MM.1S (cell line): Measurements from ENCODE around the gene GPRASP2.
"Not testable (repeated sequence)": the region's sequence is repeated elsewhere in the genome, so short reads cannot be mapped to it uniquely, and the experiment has no call there.

ENCODE experiments used
- DNase-seq: peaks from one replicate; pipeline ENCODE4 v3.0.0-alpha.2; 2015
- H2AFZ ChIP-seq: fragments of 300-600 bp; sonication (generic); 2 replicates; pipeline ENCODE4 v1.6.0; 2016; ENCODE audit warnings: antibody characterized with exemption, low read length
- H3F3A ChIP-seq: fragments of 300-600 bp; sonication (generic); 2 replicates; pipeline ENCODE4 v1.6.1; 2016; ENCODE audit warnings: mild to moderate bottlenecking, antibody characterized with exemption, low read length, moderate library complexity, mixed read lengths; ENCODE audit not compliant: insufficient read depth
- H3K27ac ChIP-seq: fragments of 300-600 bp; sonication (generic); 2 replicates; pipeline ENCODE4 v1.5.1; 2016; ENCODE audit warnings: mild to moderate bottlenecking, low read length
- H3K27me3 ChIP-seq: fragments of 300-600 bp; sonication (generic); replicated peaks from 2 replicates; pipeline ENCODE4 v1.6.0; 2016; ENCODE audit warnings: low read length; ENCODE audit not compliant: insufficient read depth
- H3K36me3 ChIP-seq: fragments of 300-600 bp; sonication (generic); replicated peaks from 2 replicates; pipeline ENCODE4 v1.6.1; 2016; ENCODE audit warnings: mild to moderate bottlenecking, low read length, mixed read lengths; ENCODE audit not compliant: insufficient read depth
- H3K4me1 ChIP-seq: fragments of 300-600 bp; sonication (generic); 2 replicates; pipeline ENCODE4 v1.6.1; 2016; ENCODE audit warnings: low read length, mixed read lengths
- H3K4me2 ChIP-seq: fragments of 300-600 bp; sonication (generic); 2 replicates; pipeline ENCODE4 v1.6.0; 2016; ENCODE audit warnings: low read depth, low read length
- H3K4me3 ChIP-seq: fragments of 300-600 bp; sonication (generic); 2 replicates; pipeline ENCODE4 v1.5.1; 2016; ENCODE audit warnings: low read length, mixed read lengths
- H3K79me2 ChIP-seq: fragments of 300-600 bp; sonication (generic); 2 replicates; pipeline ENCODE4 v1.6.1; 2016; ENCODE audit warnings: mixed run types, low read length, mixed read lengths
- H3K9ac ChIP-seq: fragments of 300-600 bp; sonication (generic); 2 replicates; pipeline ENCODE4 v1.6.1; 2016; ENCODE audit warnings: low read length, mixed read lengths
- H3K9me2 ChIP-seq: fragments of 300-600 bp; sonication (generic); replicated peaks from 2 replicates; pipeline ENCODE4 v1.6.1; 2016; ENCODE audit warnings: mild to moderate bottlenecking, low read length, mixed read lengths; ENCODE audit not compliant: insufficient read depth
- H3K9me3 ChIP-seq: fragments of 300-600 bp; sonication (generic); replicated peaks from 2 replicates; pipeline ENCODE4 v1.6.1; 2016; ENCODE audit warnings: mild to moderate bottlenecking, low read length, mixed read lengths; ENCODE audit not compliant: insufficient read depth
- H4K20me1 ChIP-seq: fragments of 300-600 bp; sonication (generic); 2 replicates; pipeline ENCODE4 v1.6.1; 2016; ENCODE audit warnings: mild to moderate bottlenecking, low read length, moderate library complexity, mixed read lengths; ENCODE audit not compliant: insufficient read depth
- CTCF ChIP-seq: fragments of 300-600 bp; sonication (generic); IDR thresholded peaks from 2 replicates; pipeline ENCODE4 v1.5.1; 2016; ENCODE audit warnings: antibody characterized with exemption, low read length, mixed read lengths
- EZH2 ChIP-seq: fragments of 300-600 bp; sonication (generic); optimal IDR thresholded peaks from 2 replicates; pipeline ENCODE3; 2017; ENCODE audit warnings: low read depth, mild to moderate bottlenecking, antibody characterized with exemption, low read length, mixed read lengths
- EZH2phosphoT487 ChIP-seq: fragments of 300-600 bp; sonication (generic); IDR thresholded peaks from 2 replicates; pipeline ENCODE4 v1.6.1; 2018; ENCODE audit warnings: antibody characterized with exemption, low read length

GPRASP2 gene

GRCh38 chrX:102712216-102712966 lies at the start of gene GPRASP2:
TSS of gene GPRASP2 (plus strand) at chrX:102712448. CDS start at chrX:102714870, 2,422 bp downstream.
- no peak within 1 kb of the TSS for H3K9ac ChIP-seq
- TF ChIP-seq EZH2phosphoT487 (no peak), EZH2 (no peak), CTCF (no peak)
- H3K4me1 ChIP-seq, result no peaks in the 10 kb centered on the region
- H3K9me3 ChIP-seq, result no peaks in the 10 kb centered on the region
- no peak for DNase-seq
- no peaks in the 10 kb centered on the region for H3F3A ChIP-seq
- no peaks in the 10 kb centered on the region for H3K27me3 ChIP-seq
- no peaks in the 10 kb centered on the region for H4K20me1 ChIP-seq
- H3K9me2 ChIP-seq, result no peaks in the 10 kb centered on the region
- no peaks in the 10 kb centered on the region for H3K79me2 ChIP-seq
- no peaks in the 10 kb centered on the region for H3K36me3 ChIP-seq
- H2AFZ ChIP-seq, result no peak within 1 kb of the TSS
- no peak within 1 kb of the TSS for H3K4me2 ChIP-seq
- H3K27ac ChIP-seq, result no peak within 1 kb of the TSS
- H3K4me3 ChIP-seq, result no peak within 1 kb of the TSS

GRCh38 chrX:102663820-102664219 lies 48.4 kb upstream of the GPRASP2 start:
- not testable (repeated sequence) for H3K9me2 ChIP-seq, H3K27ac ChIP-seq, H3K4me1 ChIP-seq, DNase-seq, H3K9ac ChIP-seq, H3K36me3 ChIP-seq, H3F3A ChIP-seq, H3K79me2 ChIP-seq, H3K4me3 ChIP-seq, H3K27me3 ChIP-seq, H4K20me1 ChIP-seq, H2AFZ ChIP-seq, H3K9me3 ChIP-seq, H3K4me2 ChIP-seq

GRCh38 chrX:102667034-102667433 lies 45.2 kb upstream of the GPRASP2 start:
- not testable (repeated sequence) for H3K4me2 ChIP-seq, H3K79me2 ChIP-seq, H4K20me1 ChIP-seq, H3K4me1 ChIP-seq, H3K27ac ChIP-seq, H2AFZ ChIP-seq, H3K36me3 ChIP-seq, H3K9me3 ChIP-seq, H3K9me2 ChIP-seq, H3K27me3 ChIP-seq, H3K4me3 ChIP-seq, H3F3A ChIP-seq, H3K9ac ChIP-seq
- DNase-seq, result peak; percentile 59

DNA sequence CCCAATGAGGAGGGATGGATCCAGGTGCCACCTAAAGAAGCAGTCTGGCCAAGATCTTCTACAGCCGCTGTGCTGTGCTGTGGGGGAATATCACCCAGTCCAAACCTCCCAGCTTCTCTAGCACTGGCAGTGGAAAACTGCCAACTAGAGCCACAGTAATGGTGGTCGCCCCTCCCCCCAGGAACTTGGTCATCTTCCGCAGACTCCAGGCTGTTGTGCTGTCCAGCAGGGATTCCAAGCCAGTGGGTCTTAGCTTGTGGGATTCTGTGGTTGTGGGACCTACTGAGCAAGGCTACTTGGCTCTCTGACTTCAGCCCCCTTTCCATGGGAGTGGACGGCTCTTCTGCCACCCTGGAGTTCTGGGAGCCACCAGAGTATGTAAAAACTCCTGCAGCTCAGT lies 42.7 kb upstream of the GPRASP2 start:
- H3K9me2 ChIP-seq, result no peaks in the 10 kb centered on the region
- no peak overlapping the region for H3K4me2 ChIP-seq
- H2AFZ ChIP-seq, result no peak overlapping the region
- no peak for TF ChIP-seq EZH2phosphoT487
- no peaks in the 10 kb centered on the region for H3K36me3 ChIP-seq
- H3K27ac ChIP-seq, result no peak overlapping the region
- H3K4me3 ChIP-seq, result no peak overlapping the region
- no peak overlapping the region for H3K9ac ChIP-seq
- DNase-seq, result no peak
- H4K20me1 ChIP-seq, result no peaks in the 10 kb centered on the region
- H3K79me2 ChIP-seq, result no peaks in the 10 kb centered on the region
- H3F3A ChIP-seq, result no peaks in the 10 kb centered on the region
- no peaks in the 10 kb centered on the region for H3K27me3 ChIP-seq
- H3K4me1 ChIP-seq, result peaks cover 4% of the 10 kb centered on the region; the same call in 1 of the 2 replicates
- no peaks in the 10 kb centered on the region for H3K9me3 ChIP-seq

DNA sequence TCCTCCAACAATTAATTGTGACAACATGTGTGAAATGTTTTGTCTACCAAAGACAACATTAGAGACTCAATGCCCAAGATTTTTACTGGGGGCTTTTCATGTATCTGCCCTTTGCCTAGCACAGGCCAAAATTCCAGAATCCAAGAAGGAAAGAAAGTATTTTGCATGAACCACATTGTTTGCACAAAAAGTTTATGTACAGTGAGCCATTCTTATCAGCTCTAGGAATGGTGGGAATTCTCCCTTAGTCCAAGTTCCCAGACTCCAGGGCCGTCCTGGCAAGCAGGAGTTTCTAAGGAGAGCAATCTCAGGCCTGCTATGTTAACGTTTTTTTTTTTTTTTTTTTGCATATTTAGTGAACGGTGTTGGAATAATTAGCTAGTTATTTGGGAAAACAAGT lies 39.4 kb upstream of the GPRASP2 start:
- DNase-seq, result no peak
- TF ChIP-seq EZH2phosphoT487, result no peak
- no peak for TF ChIP-seq CTCF
- no peak for TF ChIP-seq EZH2
- no peaks in the 10 kb centered on the region for H3K9me3 ChIP-seq
- H3K4me2 ChIP-seq, result no peak overlapping the region
- H3K4me3 ChIP-seq, result no peak overlapping the region
- H2AFZ ChIP-seq, result no peak overlapping the region
- no peaks in the 10 kb centered on the region for H3K79me2 ChIP-seq
- no peaks in the 10 kb centered on the region for H3K9me2 ChIP-seq
- H3K27ac ChIP-seq, result no peak overlapping the region
- no peaks in the 10 kb centered on the region for H3K4me1 ChIP-seq
- no peak overlapping the region for H3K9ac ChIP-seq
- H3K36me3 ChIP-seq, result no peaks in the 10 kb centered on the region
- no peaks in the 10 kb centered on the region for H3F3A ChIP-seq
- H3K27me3 ChIP-seq, result no peaks in the 10 kb centered on the region
- no peaks in the 10 kb centered on the region for H4K20me1 ChIP-seq

- not testable (repeated sequence) for H3K9ac ChIP-seq, H2AFZ ChIP-seq, H3K9me3 ChIP-seq, H3K4me3 ChIP-seq, H3K36me3 ChIP-seq, H3F3A ChIP-seq, H3K27ac ChIP-seq, H4K20me1 ChIP-seq, H3K4me1 ChIP-seq, H3K79me2 ChIP-seq, H3K27me3 ChIP-seq, H3K9me2 ChIP-seq, DNase-seq, H3K4me2 ChIP-seq
Observed at GRCh38 chrX:102677479-102677878, 34.8 kb upstream of the GPRASP2 start.
